Kidney capillary endothelial cell (primary cell): ENCODE measurements around the gene TP63.

Experiments
- DNase-seq: peaks from one replicate; pipeline ENCODE4 v3.0.0-alpha.2; 2018; ENCODE audit warnings: low spot score

The TP63 gene

GRCh38 chr3:189927975-189928895 is 297.0 kb downstream of the TP63 start:
- DNase-seq = no peak

DNA sequence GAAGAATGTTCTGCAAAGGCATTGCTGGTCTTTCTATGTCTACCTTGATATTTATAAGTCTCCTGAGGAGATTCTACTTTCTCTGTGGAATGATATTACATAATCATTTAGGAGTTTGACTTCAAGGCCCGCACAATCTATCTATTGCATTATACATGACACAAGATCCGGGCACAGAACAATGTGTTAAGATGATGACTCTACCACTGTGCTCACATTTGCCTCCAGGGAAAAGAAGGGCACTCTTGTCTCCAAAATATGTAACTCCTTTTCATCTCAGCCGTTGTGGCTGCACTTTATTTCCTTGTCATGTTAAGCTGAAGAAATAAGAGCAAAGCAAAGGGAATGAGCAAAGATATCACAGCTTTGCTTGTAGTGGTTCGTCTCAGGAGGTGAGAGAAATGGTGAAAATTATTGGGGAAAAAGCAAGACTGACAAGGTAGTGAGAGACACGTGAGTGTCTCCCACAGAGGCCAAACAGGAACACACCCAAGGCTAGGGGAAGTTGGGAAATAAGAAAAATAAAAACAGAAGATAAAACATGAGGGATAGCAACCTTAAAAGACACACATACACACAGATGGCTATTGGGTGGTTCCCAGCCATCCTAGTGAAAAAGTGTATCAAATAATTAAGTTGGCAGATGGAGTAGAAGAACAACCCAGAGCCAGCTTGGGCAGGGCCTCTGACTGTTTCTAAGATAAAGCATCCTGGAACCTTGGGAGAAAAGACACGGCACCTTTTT is 305.2 kb downstream of the TP63 start:
- DNase-seq = no peak

GRCh38 chr3:189937302-189938127 is 306.3 kb downstream of the TP63 start:
- DNase-seq = no peak

DNA sequence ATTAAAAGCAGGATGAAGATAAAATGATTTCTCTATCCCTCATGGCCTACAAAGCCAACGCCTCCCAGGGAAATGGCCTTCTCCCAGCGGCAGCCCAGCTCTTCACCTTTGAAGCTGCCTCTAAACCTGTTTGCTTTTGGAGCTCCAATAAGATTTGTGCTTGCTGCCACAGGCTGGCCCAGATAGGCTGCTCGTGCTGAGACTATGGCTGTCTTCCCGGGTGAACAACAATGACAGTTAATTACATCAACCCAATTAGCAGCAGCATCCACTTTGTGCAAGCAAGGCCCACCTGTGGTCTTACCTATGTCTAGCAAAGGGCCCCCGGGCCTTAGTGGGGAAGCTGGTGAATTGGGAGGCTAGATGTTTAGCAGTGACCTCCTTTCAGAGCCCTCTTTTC is 309.9 kb downstream of the TP63 start:
- no peak for DNase-seq

DNA sequence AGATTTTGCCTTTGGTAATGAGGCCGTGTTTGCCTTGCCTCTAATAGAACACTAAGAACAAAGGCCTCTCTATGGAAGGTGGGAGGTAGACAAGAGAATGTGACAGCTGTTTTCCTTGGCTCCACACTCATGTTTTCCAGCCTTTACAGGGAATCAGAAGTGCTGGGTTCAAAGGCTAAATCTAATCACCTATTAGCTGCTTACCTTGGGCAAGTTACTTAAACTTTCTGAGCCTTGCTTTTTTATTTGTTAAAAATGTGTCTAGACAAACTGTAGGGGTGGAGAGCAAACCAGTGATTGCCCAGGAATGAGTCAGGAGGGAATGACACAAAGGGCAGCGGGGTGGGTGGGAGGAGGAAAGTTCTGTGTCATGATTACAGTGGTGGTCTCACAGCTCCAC is 310.5 kb downstream of the TP63 start:
- DNase-seq = no peak

- no peak for DNase-seq
Measured at GRCh38 chr3:189942948-189943347, 311.8 kb downstream of the TP63 start.

- DNase-seq = no peak
Measured at GRCh38 chr3:189944285-189945145, 313.3 kb downstream of the TP63 start.

DNA sequence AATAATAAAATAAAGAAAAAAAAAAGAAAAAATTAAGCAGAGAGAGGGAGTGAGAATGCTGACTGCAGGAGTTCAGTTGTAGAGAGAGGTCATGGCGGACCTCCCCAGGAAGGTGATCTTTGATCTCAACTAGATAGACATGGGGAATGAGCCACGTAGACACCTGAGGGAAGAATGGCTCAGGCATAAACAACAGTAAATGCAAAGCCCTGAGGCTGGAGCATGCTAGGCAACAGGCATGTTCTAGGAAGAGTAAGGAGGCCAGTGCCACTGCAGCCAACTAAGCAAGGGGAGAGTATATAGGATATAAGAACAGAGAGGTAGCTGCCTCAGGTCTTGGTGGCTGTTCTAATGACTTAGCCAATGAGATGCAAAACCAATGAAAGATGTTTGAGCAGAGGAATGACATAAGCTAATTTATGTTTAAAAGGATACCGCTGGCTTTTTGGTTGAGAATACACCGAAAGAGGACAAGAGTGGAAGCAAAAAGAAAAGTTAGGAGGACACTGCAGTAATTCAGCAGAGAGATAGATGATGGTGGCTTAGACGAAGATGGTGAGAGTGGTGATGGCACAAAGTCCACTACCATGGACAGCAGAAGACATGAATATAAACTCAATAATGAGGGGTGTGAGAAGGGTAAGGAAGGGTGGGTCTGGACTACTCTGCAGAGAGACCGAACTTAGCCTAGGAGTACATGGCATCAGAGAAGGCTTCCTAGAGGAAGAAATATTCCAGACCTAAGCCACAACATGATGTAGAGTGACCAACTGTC is 314.9 kb downstream of the TP63 start:
- no peak for DNase-seq
